Stimulated activated CD8-positive, alpha-beta memory T cell treated with anti-CD3 and anti-CD28 coated beads, Interleukin-4, amount 100 ng/mL, for 1 hour (primary cell): ENCODE results near the gene NME8.

ENCODE experiments used
- DNase-seq, 2 donors: peaks; one replicate each; pipeline ENCODE4 v3.0.0-alpha.2; 2020; ENCODE audit warnings: low read depth in 2 of 2, low spot score in 1 of 2

The NME8 gene

GRCh38 chr7:37933018-37933566, 84.7 kb downstream of the NME8 start:
- no peak for DNase-seq

- no peak for DNase-seq
Observed at GRCh38 chr7:37942934-37943610, 94.7 kb downstream of the NME8 start.

- no peak for DNase-seq
Observed at GRCh38 chr7:37943905-37944736, 95.7 kb downstream of the NME8 start.

- DNase-seq: no peak
Observed at GRCh38 chr7:37944737-37945054, 96.3 kb downstream of the NME8 start.

GRCh38 chr7:37945336-37945735, 96.9 kb downstream of the NME8 start:
- DNase-seq: no peak

- no peak for DNase-seq
Observed at GRCh38 chr7:37947138-37947940, 98.9 kb downstream of the NME8 start.

GRCh38 chr7:37947941-37948210, 99.5 kb downstream of the NME8 start:
- DNase-seq: no peak
